ENCODE results near the gene COL25A1.

DNA sequence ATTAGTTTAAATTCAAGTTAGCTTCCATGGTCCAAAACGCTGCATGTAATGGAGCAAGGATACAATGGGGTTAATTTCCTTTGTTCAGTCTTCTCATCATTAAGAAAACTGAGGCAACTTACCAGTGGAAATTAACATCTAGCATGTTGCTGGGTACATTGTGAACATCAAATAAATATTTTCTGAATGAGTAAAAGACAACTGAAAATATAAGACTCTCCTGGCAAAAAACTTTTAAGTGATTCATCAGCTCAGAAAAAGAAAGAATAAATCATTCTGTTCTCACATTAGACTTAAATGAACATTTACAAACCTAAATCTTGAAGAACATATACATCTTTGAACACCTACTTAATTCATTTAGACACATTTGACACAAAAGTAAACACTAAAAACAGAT, 401.2 kb downstream of the COL25A1 start:
- TF ChIP-seq, protein P1, sequence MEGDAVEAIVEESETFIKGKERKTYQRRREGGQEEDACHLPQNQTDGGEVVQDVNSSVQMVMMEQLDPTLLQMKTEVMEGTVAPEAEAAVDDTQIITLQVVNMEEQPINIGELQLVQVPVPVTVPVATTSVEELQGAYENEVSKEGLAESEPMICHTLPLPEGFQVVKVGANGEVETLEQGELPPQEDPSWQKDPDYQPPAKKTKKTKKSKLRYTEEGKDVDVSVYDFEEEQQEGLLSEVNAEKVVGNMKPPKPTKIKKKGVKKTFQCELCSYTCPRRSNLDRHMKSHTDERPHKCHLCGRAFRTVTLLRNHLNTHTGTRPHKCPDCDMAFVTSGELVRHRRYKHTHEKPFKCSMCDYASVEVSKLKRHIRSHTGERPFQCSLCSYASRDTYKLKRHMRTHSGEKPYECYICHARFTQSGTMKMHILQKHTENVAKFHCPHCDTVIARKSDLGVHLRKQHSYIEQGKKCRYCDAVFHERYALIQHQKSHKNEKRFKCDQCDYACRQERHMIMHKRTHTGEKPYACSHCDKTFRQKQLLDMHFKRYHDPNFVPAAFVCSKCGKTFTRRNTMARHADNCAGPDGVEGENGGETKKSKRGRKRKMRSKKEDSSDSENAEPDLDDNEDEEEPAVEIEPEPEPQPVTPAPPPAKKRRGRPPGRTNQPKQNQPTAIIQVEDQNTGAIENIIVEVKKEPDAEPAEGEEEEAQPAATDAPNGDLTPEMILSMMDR (IDR thresholded peaks at IDR 0.05; ENCODE audit: insufficient read depth, low read depth, low read length): no peak
- no peak for TF ChIP-seq EZH2 (IDR thresholded peaks at IDR 0.05; ENCODE audit: insufficient read depth, low read length)

Measured in astrocyte (in vitro differentiated cells and primary cell).